Osteocyte (in vitro differentiated cells): ENCODE measurements around the gene IMPA2. TPM values are rescaled to one million over a fixed set of nuclear protein-coding genes. Genes with fewer than 3 reads are reported as not detected.
A peak's percentile ranks its signal among the peaks of the same experiment; 100 is the strongest.

Experiments used
- DNase-seq: peaks from one replicate; pipeline ENCODE4 v3.0.0; 2021; ENCODE audit warnings: mixed read lengths; ENCODE audit not compliant: unreplicated experiment; ENCODE audit errors: extremely low spot score
- H3K27ac Mint-ChIP-seq: one replicate; pipeline ENCODE4 v1.8.0; 2021; ENCODE audit warnings: mild to moderate bottlenecking, mixed read lengths; ENCODE audit not compliant: unreplicated experiment
- H3K27me3 Mint-ChIP-seq: one replicate; pipeline ENCODE4 v1.8.0; 2021; ENCODE audit warnings: mixed read lengths; ENCODE audit not compliant: unreplicated experiment
- H3K36me3 Mint-ChIP-seq: one replicate; pipeline ENCODE4 v1.8.0; 2021; ENCODE audit warnings: mixed read lengths; ENCODE audit not compliant: unreplicated experiment
- H3K4me1 Mint-ChIP-seq: one replicate; pipeline ENCODE4 v1.8.0; 2021; ENCODE audit warnings: mixed read lengths; ENCODE audit not compliant: unreplicated experiment
- H3K4me3 Mint-ChIP-seq: one replicate; pipeline ENCODE4 v1.8.0; 2021; ENCODE audit warnings: mild to moderate bottlenecking, moderate library complexity, mixed read lengths; ENCODE audit not compliant: unreplicated experiment
- H3K9me3 Mint-ChIP-seq: one replicate; pipeline ENCODE4 v1.8.0; 2021; ENCODE audit warnings: mixed read lengths; ENCODE audit not compliant: unreplicated experiment
- total RNA-seq: library from RNA; stranded (reverse); gene quantifications from 2 replicates; pipeline ENCODE4 v1.2.1, GENCODE V29; 2021
- TF ChIP-seq, protein P1 (sequence below): fragments of 200-600 bp; sonication (generic); IDR thresholded peaks from 2 replicates; pipeline ENCODE4 v1.5.0; 2021; ENCODE audit warnings: antibody characterized with exemption, mild to moderate bottlenecking, moderate library complexity

The IMPA2 gene
- total RNA-seq, 1 donor from 2014 or later = 9.2 TPM

DNA sequence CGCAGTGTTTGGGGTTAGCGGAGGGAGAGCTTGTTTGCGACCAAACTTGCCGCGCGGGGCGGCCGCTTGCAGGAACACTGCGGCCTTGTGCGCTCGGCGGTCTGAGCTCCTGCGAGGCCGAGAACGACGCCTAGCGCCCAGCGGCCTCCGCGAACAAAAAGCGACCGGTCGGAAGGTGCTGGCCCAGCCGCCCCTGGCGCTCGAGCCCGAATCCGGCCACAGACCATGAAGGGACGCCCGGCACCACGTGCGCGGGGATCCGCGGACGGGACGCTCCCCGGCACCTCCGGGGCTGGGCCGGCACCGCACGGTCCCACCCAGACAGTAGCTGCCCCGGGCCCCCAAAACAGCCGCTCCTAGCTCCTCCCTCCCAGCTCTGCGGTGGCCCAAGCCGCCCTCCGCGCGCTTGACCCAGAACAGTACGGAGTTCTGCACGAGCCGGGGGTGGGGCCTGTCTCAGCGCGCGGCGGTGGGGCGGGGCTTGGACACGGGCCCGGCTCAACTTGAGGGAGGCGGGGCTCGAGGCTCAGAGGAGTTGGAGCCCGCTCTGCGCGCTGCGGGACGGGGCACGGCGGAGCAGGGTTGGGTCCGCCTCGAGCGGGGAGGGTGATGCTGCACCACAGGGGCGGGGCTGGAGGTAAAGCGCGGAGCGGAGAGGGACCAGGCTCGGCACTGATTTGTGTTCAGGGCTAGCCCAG is 664 bp upstream of the IMPA2 start:
- Mint-ChIP-seq H3K4me3 (peak overlapping the region; percentile 78), H3K27ac (peak overlapping the region; percentile 92), H3K9me3 (no peaks in the 10 kb centered on the region), H3K36me3 (no peaks in the 10 kb centered on the region), H3K27me3 (peaks cover 5% of the 10 kb centered on the region), H3K4me1 (peaks cover 17% of the 10 kb centered on the region)
- TF ChIP-seq, protein P1, sequence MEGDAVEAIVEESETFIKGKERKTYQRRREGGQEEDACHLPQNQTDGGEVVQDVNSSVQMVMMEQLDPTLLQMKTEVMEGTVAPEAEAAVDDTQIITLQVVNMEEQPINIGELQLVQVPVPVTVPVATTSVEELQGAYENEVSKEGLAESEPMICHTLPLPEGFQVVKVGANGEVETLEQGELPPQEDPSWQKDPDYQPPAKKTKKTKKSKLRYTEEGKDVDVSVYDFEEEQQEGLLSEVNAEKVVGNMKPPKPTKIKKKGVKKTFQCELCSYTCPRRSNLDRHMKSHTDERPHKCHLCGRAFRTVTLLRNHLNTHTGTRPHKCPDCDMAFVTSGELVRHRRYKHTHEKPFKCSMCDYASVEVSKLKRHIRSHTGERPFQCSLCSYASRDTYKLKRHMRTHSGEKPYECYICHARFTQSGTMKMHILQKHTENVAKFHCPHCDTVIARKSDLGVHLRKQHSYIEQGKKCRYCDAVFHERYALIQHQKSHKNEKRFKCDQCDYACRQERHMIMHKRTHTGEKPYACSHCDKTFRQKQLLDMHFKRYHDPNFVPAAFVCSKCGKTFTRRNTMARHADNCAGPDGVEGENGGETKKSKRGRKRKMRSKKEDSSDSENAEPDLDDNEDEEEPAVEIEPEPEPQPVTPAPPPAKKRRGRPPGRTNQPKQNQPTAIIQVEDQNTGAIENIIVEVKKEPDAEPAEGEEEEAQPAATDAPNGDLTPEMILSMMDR = no peak
- peak; percentile 98 for DNase-seq

DNA sequence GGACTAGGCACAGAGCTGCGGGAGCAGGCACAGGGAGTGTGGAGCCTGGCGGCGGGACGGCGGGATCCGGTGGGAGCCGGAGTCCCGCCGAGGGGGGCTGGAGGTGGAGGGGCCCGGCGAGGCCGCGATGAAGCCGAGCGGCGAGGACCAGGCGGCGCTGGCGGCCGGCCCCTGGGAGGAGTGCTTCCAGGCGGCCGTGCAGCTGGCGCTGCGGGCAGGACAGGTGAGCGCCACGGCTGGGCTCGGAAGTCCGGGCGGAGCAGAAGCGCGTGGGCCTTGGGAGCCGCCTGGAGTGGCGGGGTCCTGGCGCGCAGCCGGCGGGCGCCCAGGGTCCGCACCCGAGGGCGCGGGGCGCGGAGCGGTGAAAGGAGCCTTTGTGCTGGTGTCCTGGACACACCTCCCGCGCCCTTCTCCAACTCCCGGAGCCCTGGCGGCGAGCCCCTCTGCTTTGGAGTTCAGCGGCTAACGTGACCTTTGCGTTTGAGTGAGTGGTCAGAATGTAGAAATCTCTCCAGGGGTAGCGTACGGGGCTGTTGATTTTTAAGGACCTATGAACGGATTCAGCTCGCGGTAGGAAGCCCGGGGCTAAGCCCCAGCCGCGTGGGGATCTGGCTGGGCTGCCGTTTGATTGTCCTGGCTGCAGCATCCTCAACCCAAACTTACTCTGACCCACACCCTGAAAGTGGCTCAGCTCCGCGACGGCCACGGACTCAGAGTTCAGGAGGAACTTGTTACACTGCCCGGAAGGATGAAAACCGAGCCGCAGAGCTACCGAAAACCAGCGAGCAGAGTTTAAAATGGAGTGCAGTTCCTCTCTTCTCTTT is 448 bp downstream of the IMPA2 start:
- no peak for DNase-seq
- no peaks in the 10 kb centered on the region for H3K9me3 Mint-ChIP-seq
- TF ChIP-seq, protein P1 = no peak

DNA sequence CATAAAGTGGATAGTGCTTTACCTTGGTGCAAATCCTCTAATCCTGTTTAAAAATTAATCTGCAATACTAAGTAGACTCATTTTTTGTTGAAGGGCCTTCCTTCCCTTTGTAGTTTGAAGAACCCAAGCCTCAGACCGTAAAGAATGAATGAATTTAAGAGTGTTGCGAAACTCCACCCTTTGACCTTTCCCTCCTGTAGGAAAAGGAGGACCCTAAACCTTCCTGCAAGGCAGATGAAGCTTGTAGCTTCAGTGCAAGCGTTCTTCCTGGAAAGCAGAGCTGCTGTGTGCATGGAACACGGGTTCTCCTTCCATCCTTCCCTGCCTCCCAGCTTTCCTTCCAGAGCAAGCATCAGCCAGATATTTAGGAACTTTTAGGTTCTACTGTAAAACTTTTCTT is 1.7 kb downstream of the IMPA2 start:
- Mint-ChIP-seq H3K36me3 (no peaks in the 10 kb centered on the region), H3K27ac (no peak overlapping the region), H3K4me3 (peak overlapping the region; percentile 29), H3K4me1 (peaks cover 17% of the 10 kb centered on the region), H3K9me3 (no peaks in the 10 kb centered on the region), H3K27me3 (peaks cover 5% of the 10 kb centered on the region)
- DNase-seq = no peak
- TF ChIP-seq, protein P1 = no peak

More for the DNA sequence above, 448 bp downstream of the IMPA2 start:
- Mint-ChIP-seq H3K27me3 (peaks cover 5% of the 10 kb centered on the region), H3K4me1 (peaks cover 17% of the 10 kb centered on the region), H3K4me3 (peak overlapping the region; percentile 81), H3K27ac (peak overlapping the region; percentile 62), H3K36me3 (no peaks in the 10 kb centered on the region)

DNA sequence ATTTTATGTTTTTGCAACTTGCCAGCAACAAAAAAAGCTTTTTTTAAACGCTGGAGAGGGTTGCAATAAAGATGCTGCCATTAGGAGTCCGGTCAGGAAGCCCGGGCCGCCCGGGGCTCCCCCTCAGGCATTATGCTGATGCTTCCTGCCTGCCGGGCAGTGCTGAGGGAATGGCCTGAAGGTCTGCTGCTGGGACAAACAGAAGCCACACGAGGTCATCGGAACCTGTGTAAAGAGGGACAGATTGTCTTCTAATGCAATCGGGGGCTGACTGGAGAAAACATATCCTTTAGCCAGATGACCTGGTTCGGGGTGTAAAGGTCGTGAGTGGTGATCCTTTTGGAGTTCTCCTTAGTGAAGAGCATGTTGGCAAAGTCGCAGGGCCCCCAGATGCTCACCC is 2.3 kb downstream of the IMPA2 start:
- H3K27me3 Mint-ChIP-seq = peaks cover 5% of the 10 kb centered on the region
- H3K4me1 Mint-ChIP-seq = peaks cover 17% of the 10 kb centered on the region
- no peak for DNase-seq
- TF ChIP-seq, protein P1 = no peak
- H3K4me3 Mint-ChIP-seq = no peak overlapping the region
- H3K36me3 Mint-ChIP-seq = no peaks in the 10 kb centered on the region
- no peaks in the 10 kb centered on the region for H3K9me3 Mint-ChIP-seq
- no peak overlapping the region for H3K27ac Mint-ChIP-seq

DNA sequence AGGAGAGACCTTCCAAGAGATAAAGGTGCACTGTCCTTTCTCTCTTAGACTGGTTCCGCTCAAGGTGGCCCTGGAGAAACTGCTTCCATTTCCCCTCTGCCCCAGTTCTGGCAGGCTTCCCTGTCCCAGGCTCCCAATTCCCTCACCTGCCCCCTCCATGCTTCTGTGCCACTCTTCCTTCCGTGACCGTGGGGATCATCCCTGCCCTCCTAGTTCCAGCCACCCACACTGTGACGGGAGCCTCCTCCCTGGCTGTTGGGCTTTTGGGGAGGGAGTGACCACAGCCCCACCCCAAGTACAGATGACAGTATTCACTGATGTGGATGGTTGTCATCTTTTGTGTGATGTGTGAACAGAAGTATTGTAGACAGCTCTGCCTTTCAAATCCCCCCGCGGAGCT is 2.8 kb downstream of the IMPA2 start:
- no peak overlapping the region for H3K4me3 Mint-ChIP-seq

More for the DNA sequence above, 2.8 kb downstream of the IMPA2 start:
- Mint-ChIP-seq H3K27me3 (peaks cover 5% of the 10 kb centered on the region), H3K36me3 (no peaks in the 10 kb centered on the region), H3K4me1 (peaks cover 17% of the 10 kb centered on the region), H3K27ac (no peak overlapping the region), H3K9me3 (no peaks in the 10 kb centered on the region)
- TF ChIP-seq, protein P1 = no peak
- no peak for DNase-seq
